H1 (cell line): ENCODE measurements around the gene ZNF513.
"Not testable (repeated sequence)": the region's sequence is repeated elsewhere in the genome, so short reads cannot be mapped to it uniquely, and the experiment has no call there.

Experiments
- EP300 ChIP-seq, 2 experiments: IDR thresholded peaks; 1 replicate in 1 of 2; 2 replicates in 1 of 2; pipeline ENCODE4 v1.6.1; 2011 to 2012; ENCODE audit warnings: low read depth in 2 of 2, low read length in 2 of 2, mild to moderate bottlenecking in 2 of 2, borderline replicate concordance in 1 of 2, inconsistent platforms in 1 of 2, moderate library complexity in 1 of 2
- HDAC2 ChIP-seq, 2 experiments: fragments of 300-600 bp in 1 of 2; sonication (generic) in 1 of 2; IDR thresholded peaks; 2 replicates each; pipeline ENCODE4 v1.6.1; 2011 to 2012; ENCODE audit warnings: low read depth in 2 of 2, low read length in 2 of 2, mild to moderate bottlenecking in 2 of 2, moderate library complexity in 2 of 2, borderline replicate concordance in 1 of 2, inconsistent platforms in 1 of 2
- TAF1 ChIP-seq: IDR thresholded peaks from 2 replicates; pipeline ENCODE4 v1.6.1; 2011; ENCODE audit warnings: mild to moderate bottlenecking, low read depth, low read length
- TF ChIP-seq, protein P1 (sequence below): IDR thresholded peaks from 2 replicates; pipeline ENCODE4 v1.6.1; 2012; ENCODE audit warnings: inconsistent platforms
- TF ChIP-seq, protein P2 (sequence below), 3 experiments: IDR thresholded peaks; 1 replicate in 2 of 3; 2 replicates in 1 of 3; pipeline versions ENCODE4 v1.5.1 to v1.6.1; 2011; ENCODE audit warnings: low read length in 3 of 3, mild to moderate bottlenecking in 3 of 3, inconsistent platforms in 2 of 3, low read depth in 1 of 3, moderate library complexity in 1 of 3; ENCODE audit not compliant: insufficient read depth in 1 of 3; ENCODE audit errors: control extremely low read depth in 1 of 3

DNA sequence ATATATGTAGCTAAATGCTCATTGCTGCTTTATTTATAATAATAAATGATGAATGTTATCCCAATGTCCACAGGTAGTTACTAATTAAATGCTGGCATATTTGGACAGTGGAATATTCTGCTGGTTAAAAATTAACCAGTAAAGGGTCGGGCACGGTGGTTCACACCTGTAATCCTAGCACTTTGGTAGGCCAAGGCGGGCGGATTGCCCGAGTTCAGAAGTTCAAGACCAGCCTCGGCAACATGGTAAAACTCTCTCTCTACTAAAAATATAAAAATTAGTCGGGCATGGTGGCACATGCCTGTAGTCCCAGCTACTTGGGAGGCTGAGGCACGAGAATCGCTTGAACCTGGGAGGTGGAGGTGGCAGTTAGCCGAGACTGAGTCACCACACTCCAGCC is 44.5 kb upstream of the ZNF513 start:
- not testable (repeated sequence) for TF ChIP-seq EP300 (IDR thresholded peaks at IDR 0.05; ENCODE audit: borderline replicate concordance in 1 of 2, low read depth in 2 of 2, low read length in 2 of 2); TAF1; HDAC2 (IDR thresholded peaks at IDR 0.05; ENCODE audit: borderline replicate concordance in 1 of 2, low read depth in 2 of 2, low read length in 2 of 2)
- TF ChIP-seq, protein P1, sequence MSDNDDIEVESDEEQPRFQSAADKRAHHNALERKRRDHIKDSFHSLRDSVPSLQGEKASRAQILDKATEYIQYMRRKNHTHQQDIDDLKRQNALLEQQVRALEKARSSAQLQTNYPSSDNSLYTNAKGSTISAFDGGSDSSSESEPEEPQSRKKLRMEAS = not testable (repeated sequence)
- TF ChIP-seq, protein P2, sequence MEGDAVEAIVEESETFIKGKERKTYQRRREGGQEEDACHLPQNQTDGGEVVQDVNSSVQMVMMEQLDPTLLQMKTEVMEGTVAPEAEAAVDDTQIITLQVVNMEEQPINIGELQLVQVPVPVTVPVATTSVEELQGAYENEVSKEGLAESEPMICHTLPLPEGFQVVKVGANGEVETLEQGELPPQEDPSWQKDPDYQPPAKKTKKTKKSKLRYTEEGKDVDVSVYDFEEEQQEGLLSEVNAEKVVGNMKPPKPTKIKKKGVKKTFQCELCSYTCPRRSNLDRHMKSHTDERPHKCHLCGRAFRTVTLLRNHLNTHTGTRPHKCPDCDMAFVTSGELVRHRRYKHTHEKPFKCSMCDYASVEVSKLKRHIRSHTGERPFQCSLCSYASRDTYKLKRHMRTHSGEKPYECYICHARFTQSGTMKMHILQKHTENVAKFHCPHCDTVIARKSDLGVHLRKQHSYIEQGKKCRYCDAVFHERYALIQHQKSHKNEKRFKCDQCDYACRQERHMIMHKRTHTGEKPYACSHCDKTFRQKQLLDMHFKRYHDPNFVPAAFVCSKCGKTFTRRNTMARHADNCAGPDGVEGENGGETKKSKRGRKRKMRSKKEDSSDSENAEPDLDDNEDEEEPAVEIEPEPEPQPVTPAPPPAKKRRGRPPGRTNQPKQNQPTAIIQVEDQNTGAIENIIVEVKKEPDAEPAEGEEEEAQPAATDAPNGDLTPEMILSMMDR (IDR thresholded peaks at IDR 0.05; ENCODE audit: control extremely low read depth in 1 of 3, insufficient read depth in 1 of 3, low read depth in 1 of 3, low read length in 3 of 3) = not testable (repeated sequence)
